ENCODE results near the gene CTSC.

Gene CTSC

GRCh38 chr11:88327061-88327460 is 10.5 kb downstream of the CTSC start:
- TF ChIP-seq SIN3A (IDR thresholded peaks at IDR 0.05; ENCODE audit: borderline replicate concordance, insufficient read depth, low read length), result no peak
- TF ChIP-seq TAF1 (IDR thresholded peaks at IDR 0.05; ENCODE audit: borderline replicate concordance, insufficient read depth, low read length), result no peak
- TF ChIP-seq REST (IDR thresholded peaks at IDR 0.05; ENCODE audit: insufficient read depth in 1 of 2, low read depth in 2 of 2, low read length in 2 of 2), result no peak
- no peak for TF ChIP-seq FOXP2 (optimal IDR thresholded peaks at IDR 0.05; ENCODE audit: borderline replicate concordance, extremely low read depth, extremely low read length, insufficient read depth)
- no peak for TF ChIP-seq POLR2AphosphoS5 (IDR thresholded peaks at IDR 0.05; ENCODE audit: low read depth, low read length)

- TF ChIP-seq TAF1 (IDR thresholded peaks at IDR 0.05; ENCODE audit: borderline replicate concordance, insufficient read depth, low read length) (no peak), SIN3A (IDR thresholded peaks at IDR 0.05; ENCODE audit: borderline replicate concordance, insufficient read depth, low read length) (no peak), REST (IDR thresholded peaks at IDR 0.05; ENCODE audit: insufficient read depth in 1 of 2, low read depth in 2 of 2, low read length in 2 of 2) (no peak), FOXP2 (optimal IDR thresholded peaks at IDR 0.05; ENCODE audit: borderline replicate concordance, extremely low read depth, extremely low read length, insufficient read depth) (no peak), POLR2AphosphoS5 (IDR thresholded peaks at IDR 0.05; ENCODE audit: low read depth, low read length) (no peak)
Observed at GRCh38 chr11:88326099-88326498, 11.4 kb downstream of the CTSC start.

- TF ChIP-seq POLR2AphosphoS5 (IDR thresholded peaks at IDR 0.05; ENCODE audit: low read depth, low read length) (no peak), SIN3A (IDR thresholded peaks at IDR 0.05; ENCODE audit: borderline replicate concordance, insufficient read depth, low read length) (no peak), REST (IDR thresholded peaks at IDR 0.05; ENCODE audit: insufficient read depth in 1 of 2, low read depth in 2 of 2, low read length in 2 of 2) (no peak), TAF1 (IDR thresholded peaks at IDR 0.05; ENCODE audit: borderline replicate concordance, insufficient read depth, low read length) (no peak), FOXP2 (optimal IDR thresholded peaks at IDR 0.05; ENCODE audit: borderline replicate concordance, extremely low read depth, extremely low read length, insufficient read depth) (no peak)
Observed at GRCh38 chr11:88324562-88325345, 12.8 kb downstream of the CTSC start.

- no peak for TF ChIP-seq FOXP2 (optimal IDR thresholded peaks at IDR 0.05; ENCODE audit: borderline replicate concordance, extremely low read depth, extremely low read length, insufficient read depth)
- TF ChIP-seq TAF1 (IDR thresholded peaks at IDR 0.05; ENCODE audit: borderline replicate concordance, insufficient read depth, low read length), result no peak
- no peak for TF ChIP-seq POLR2AphosphoS5 (IDR thresholded peaks at IDR 0.05; ENCODE audit: low read depth, low read length)
- TF ChIP-seq REST (IDR thresholded peaks at IDR 0.05; ENCODE audit: insufficient read depth in 1 of 2, low read depth in 2 of 2, low read length in 2 of 2), result no peak
- TF ChIP-seq SIN3A (IDR thresholded peaks at IDR 0.05; ENCODE audit: borderline replicate concordance, insufficient read depth, low read length), result no peak
Observed at GRCh38 chr11:88320149-88320559, 17.4 kb downstream of the CTSC start.

Measured in PFSK-1 (cell line).